ENCODE measurements around the gene GALNT17.

- TF ChIP-seq CTCF (tag by site-specific recombination; IDR thresholded peaks at IDR 0.05) = no peak
- no peak for TF ChIP-seq ZNF501 (tag by site-specific recombination; IDR thresholded peaks at IDR 0.05)
- TF ChIP-seq ZNF510 (tag by site-specific recombination; IDR thresholded peaks at IDR 0.05; ENCODE audit: insufficient replicate concordance) = no peak
- TF ChIP-seq ZFP3 (tag by site-specific recombination; IDR thresholded peaks at IDR 0.05; ENCODE audit: low read depth) = no peak
- TF ChIP-seq ZNF670 (tag by site-specific recombination; IDR thresholded peaks at IDR 0.05; ENCODE audit: low read depth) = no peak
- no peak for TF ChIP-seq ZBTB7A (tag by site-specific recombination; IDR thresholded peaks at IDR 0.05; ENCODE audit: low read depth)
- no peak for TF ChIP-seq ZNF280D (tag by site-specific recombination; IDR thresholded peaks at IDR 0.05)
- TF ChIP-seq, protein P1, sequence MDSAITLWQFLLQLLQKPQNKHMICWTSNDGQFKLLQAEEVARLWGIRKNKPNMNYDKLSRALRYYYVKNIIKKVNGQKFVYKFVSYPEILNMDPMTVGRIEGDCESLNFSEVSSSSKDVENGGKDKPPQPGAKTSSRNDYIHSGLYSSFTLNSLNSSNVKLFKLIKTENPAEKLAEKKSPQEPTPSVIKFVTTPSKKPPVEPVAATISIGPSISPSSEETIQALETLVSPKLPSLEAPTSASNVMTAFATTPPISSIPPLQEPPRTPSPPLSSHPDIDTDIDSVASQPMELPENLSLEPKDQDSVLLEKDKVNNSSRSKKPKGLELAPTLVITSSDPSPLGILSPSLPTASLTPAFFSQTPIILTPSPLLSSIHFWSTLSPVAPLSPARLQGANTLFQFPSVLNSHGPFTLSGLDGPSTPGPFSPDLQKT (IDR thresholded peaks at IDR 0.05; ENCODE audit: borderline replicate concordance, low read depth, low read length) = no peak
- no peak for TF ChIP-seq ZNF426 (tag by site-specific recombination; IDR thresholded peaks at IDR 0.05)
- TF ChIP-seq REPIN1 (tag by site-specific recombination; IDR thresholded peaks at IDR 0.05; ENCODE audit: low read depth) = no peak
- TF ChIP-seq ZNF658 (tag by site-specific recombination; IDR thresholded peaks at IDR 0.05) = no peak
- TF ChIP-seq ATF2 (tag by site-specific recombination; IDR thresholded peaks at IDR 0.05; ENCODE audit: low read depth) = no peak
- TF ChIP-seq ZBTB10 (tag by site-specific recombination; IDR thresholded peaks at IDR 0.05) = no peak
Measured at GRCh38 chr7:71271203-71271602, 139.3 kb downstream of the GALNT17 start.

All from HEK293 (cell line).